Stimulated activated CD8-positive, alpha-beta memory T cell treated with anti-CD3 and anti-CD28 coated beads, Interleukin-12 subunit alpha, Interleukin-12 subunit beta, amount 100 ng/mL, for 4 hours (primary cell): ENCODE data around the gene MARCHF3.
"Not testable (repeated sequence)": the region's sequence is repeated elsewhere in the genome, so short reads cannot be mapped to it uniquely, and the experiment has no call there.

Experiments used
- DNase-seq: peaks from one replicate; pipeline ENCODE4 v3.0.0-alpha.2; 2020; ENCODE audit warnings: low read depth

Gene MARCHF3

DNA sequence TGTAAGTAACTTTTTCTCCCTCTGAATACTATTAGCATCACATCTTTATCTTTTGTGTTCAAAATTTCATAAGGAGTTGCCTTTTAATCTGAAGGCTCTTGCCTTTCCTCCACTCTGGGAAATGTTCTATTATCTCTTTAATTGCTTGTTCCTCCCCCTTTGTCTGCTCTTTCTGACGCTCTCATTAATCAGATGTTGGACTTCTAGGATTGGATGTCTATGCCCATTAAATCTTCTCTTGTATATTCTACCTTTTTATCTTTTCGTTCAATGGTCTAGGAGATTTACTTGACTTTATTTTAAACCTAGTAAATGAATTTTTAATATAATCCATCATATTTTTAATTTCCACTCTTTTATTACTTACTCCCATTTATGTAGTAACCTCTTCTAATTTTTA is 76.7 kb downstream of the MARCHF3 start:
- no peak for DNase-seq

- no peak for DNase-seq
These were observed 80.9 kb downstream of the MARCHF3 start for GRCh38 chr5:126949475-126949874.

- DNase-seq: no peak
These were observed 81.9 kb downstream of the MARCHF3 start for GRCh38 chr5:126948453-126948852.

DNA sequence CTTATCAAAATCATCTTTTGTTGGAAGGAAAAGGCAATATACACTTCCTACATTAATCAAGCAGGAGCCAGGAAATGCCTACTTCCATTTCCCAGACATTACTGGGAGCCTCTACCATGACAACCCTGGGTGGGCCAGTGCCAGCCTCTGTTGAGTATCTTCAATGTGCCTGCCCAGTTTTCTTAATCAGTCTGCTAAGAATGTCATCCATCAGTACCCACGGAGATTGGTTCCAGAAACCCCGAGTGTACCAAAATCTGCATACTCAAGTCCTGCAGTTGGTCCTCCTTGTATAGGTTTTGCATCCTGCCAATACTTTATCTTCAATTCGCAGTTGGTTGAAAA is 82.4 kb downstream of the MARCHF3 start:
- DNase-seq: no peak

GRCh38 chr5:126947146-126948010 is 83.0 kb downstream of the MARCHF3 start:
- DNase-seq: no peak

- DNase-seq: not testable (repeated sequence)
These were observed 87.5 kb downstream of the MARCHF3 start for GRCh38 chr5:126942908-126943307.

GRCh38 chr5:126941403-126941802 is 89.0 kb downstream of the MARCHF3 start:
- no peak for DNase-seq

GRCh38 chr5:126939887-126940286 is 90.5 kb downstream of the MARCHF3 start:
- no peak for DNase-seq

DNA sequence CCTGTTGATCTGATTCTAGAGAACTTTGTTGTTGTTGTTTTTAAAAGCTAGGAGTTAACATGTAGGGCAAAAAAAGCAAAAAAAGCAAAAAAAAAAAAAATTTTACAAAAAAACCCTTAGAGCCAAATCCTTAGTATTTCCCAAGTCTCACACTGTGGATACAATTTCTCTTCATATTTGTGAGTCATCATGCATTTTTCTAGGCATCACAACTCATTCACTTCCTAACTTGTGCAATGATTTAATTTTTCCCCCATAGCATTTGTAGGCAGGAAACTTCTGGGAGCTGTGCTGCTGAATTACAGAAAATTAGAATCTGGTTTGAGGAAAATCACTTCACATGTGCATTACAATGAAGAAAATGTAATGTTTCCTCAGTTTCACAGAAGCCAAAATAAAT is 91.9 kb downstream of the MARCHF3 start:
- no peak for DNase-seq

GRCh38 chr5:126937771-126938170 is 92.6 kb downstream of the MARCHF3 start:
- DNase-seq: no peak

DNA sequence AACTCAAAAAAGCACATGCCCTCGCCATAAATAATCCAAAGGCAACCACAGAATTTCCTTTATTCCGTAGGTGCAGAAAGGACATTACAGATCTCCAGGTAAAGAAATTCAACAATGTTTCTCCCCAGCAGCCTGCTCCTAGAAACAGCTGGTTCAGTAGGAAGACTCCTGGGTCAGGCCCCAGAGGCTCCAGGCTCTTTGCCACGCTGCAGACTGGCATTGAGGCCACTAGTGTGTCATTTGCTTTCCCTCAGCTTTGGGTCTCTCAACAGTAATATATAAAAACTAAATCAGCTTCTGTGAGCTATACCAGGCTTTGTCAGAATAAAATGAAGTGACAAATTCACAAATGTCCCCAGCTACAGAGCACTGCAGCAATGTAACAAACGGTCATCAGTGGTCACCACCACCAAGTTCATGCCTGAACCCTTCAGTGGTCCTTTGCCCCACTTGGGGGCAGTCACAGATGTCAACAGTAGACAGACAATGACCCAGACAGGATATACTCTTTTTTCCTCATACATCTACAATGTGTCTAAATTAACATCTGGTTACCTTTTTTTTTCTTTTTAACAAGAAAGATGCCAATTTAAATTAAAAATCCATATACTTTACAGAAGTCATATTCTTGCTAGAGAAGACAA is 93.5 kb downstream of the MARCHF3 start:
- DNase-seq: no peak

- no peak for DNase-seq
These were observed 98.2 kb downstream of the MARCHF3 start for GRCh38 chr5:126931963-126932660.

GRCh38 chr5:126928041-126928440 is 102.3 kb downstream of the MARCHF3 start:
- DNase-seq: no peak

- no peak for DNase-seq
These were observed 102.9 kb downstream of the MARCHF3 start for GRCh38 chr5:126927429-126927828.

- no peak for DNase-seq
These were observed 104.2 kb downstream of the MARCHF3 start for GRCh38 chr5:126926187-126926586.

GRCh38 chr5:126925482-126925881 is 104.9 kb downstream of the MARCHF3 start:
- no peak for DNase-seq

GRCh38 chr5:126924331-126925033 is 105.9 kb downstream of the MARCHF3 start:
- no peak for DNase-seq

GRCh38 chr5:126921241-126922091 is 108.9 kb downstream of the MARCHF3 start:
- no peak for DNase-seq

DNA sequence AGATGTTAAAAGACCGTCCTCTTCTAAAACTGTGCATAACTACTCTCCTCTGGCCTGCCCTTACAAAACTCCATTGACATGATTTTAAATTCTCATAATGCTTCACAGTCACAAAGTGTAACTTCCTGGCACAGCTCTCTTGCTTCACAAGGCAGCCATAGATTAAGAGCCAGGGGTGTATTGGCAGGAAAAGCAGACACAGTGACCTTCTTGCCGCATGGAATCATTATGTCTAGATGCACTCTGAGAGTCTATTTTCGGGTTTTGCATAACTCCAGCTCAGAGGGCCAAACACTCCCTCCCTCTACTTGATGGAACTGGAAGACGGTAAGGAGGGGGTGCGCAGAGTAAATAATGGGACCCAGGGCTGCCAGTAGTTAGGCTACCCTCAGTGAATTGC is 110.1 kb downstream of the MARCHF3 start:
- no peak for DNase-seq

DNA sequence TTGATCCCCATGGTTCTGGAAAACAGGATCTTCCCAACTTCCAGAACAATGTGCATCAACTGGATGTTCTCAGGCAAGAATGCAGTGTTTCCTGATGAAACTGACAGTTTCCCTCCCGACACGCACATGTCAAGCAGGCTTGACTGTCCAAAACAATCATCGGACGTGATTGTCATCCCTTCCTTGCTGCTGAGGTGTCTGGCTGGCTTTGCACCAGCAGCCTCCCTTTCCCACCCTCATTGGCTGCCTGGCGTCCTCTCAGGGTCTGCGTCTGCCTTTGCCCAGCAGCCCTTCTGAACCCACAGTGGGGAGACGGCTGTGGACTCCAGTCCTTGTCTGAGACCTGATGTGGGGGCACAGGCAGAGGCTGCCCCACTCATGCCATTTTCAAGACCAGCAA is 110.8 kb downstream of the MARCHF3 start:
- no peak for DNase-seq

DNA sequence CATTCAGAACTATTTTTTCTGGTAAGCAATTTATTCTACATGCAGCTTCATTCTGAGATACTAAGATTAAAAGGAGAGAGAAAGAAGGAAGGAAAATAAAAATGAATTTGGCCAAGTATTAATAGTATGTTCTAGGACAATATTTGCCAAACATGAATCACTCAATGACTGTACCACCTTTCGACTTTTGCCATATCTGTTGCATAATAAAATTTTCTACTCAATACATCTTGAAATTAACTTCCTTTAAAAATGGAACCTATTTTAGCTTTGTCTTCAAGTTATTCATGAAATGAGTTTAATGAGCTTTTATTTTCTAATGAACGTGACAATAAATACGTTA is 111.8 kb downstream of the MARCHF3 start:
- DNase-seq: no peak
